Panc1 (cell line): ENCODE data around the gene MAP2K5.

Experiments used
- POLR2AphosphoS5 ChIP-seq: IDR thresholded peaks from 2 replicates; pipeline ENCODE4 v1.6.1; 2012; ENCODE audit warnings: mild to moderate bottlenecking, low read depth, low read length, moderate library complexity
- SIN3A ChIP-seq: IDR thresholded peaks from 2 replicates; pipeline ENCODE4 v1.6.1; 2012; ENCODE audit warnings: low read depth, mild to moderate bottlenecking, low read length, moderate library complexity, borderline replicate concordance; ENCODE audit not compliant: insufficient read depth
- TCF7L2 ChIP-seq: IDR thresholded peaks from 2 replicates; pipeline ENCODE4 v1.6.1; 2011; ENCODE audit warnings: mild to moderate bottlenecking, low read depth, low read length, inconsistent platforms
- TF ChIP-seq, protein P1 (sequence below): fragments of 450-650 bp; IDR thresholded peaks from 2 replicates; pipeline ENCODE4 v1.5.1; 2017; ENCODE audit warnings: mild to moderate bottlenecking

DNA sequence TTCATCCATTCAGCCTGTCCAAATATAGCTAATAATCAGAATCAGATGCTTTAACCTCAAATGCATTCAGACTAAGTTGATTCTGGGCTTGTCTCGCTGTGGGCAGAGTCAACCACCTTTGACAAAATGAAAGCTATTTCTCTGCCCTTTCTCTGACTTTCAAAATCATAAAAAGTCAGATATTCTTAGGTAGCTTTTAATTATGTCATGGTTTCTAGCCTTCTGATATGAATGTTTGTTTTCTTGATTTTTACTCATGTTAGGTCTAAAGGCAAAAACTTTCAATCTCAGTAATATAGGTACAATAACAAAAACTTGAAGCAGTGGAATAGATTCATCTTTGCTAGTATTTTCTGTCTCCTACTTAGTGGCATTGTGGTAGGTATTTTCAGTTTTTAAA lies 46.9 kb upstream of the MAP2K5 start:
- TF ChIP-seq, protein P1, sequence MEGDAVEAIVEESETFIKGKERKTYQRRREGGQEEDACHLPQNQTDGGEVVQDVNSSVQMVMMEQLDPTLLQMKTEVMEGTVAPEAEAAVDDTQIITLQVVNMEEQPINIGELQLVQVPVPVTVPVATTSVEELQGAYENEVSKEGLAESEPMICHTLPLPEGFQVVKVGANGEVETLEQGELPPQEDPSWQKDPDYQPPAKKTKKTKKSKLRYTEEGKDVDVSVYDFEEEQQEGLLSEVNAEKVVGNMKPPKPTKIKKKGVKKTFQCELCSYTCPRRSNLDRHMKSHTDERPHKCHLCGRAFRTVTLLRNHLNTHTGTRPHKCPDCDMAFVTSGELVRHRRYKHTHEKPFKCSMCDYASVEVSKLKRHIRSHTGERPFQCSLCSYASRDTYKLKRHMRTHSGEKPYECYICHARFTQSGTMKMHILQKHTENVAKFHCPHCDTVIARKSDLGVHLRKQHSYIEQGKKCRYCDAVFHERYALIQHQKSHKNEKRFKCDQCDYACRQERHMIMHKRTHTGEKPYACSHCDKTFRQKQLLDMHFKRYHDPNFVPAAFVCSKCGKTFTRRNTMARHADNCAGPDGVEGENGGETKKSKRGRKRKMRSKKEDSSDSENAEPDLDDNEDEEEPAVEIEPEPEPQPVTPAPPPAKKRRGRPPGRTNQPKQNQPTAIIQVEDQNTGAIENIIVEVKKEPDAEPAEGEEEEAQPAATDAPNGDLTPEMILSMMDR: no peak
- TF ChIP-seq SIN3A (no peak), POLR2AphosphoS5 (no peak), TCF7L2 (no peak)
